ENCODE results near the gene TMEM131.

- no peak for TF ChIP-seq CTCF (IDR thresholded peaks at IDR 0.05)
- TF ChIP-seq POLR2A (IDR thresholded peaks at IDR 0.05): no peak
Observed at GRCh38 chr2:97774425-97774824, 221.3 kb downstream of the TMEM131 start.

Measured in lower leg skin (tissue), 3 donors.